ENCODE results near the gene ROPN1.
"Not testable (repeated sequence)": the region's sequence is repeated elsewhere in the genome, so short reads cannot be mapped to it uniquely, and the experiment has no call there.

The ROPN1 gene

DNA sequence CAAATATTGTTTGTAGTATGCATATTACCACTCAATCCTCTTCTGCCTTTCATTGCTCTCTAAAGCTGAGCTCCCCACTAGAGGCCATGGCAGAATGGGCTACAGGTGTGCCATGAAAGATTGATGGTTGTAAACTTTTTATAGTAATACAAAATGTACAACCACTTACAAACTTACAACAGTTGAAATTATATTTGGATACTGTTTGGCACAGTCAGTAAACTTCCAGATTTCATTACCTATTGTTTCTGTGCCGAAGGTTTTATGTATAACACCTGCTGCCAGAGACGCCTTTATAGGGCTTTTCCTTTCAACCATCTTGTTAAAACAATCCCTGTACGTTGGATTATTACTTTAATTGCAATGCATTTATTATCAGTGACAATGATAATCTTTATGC is 7.0 kb downstream of the ROPN1 start:
- TF ChIP-seq, protein P1, sequence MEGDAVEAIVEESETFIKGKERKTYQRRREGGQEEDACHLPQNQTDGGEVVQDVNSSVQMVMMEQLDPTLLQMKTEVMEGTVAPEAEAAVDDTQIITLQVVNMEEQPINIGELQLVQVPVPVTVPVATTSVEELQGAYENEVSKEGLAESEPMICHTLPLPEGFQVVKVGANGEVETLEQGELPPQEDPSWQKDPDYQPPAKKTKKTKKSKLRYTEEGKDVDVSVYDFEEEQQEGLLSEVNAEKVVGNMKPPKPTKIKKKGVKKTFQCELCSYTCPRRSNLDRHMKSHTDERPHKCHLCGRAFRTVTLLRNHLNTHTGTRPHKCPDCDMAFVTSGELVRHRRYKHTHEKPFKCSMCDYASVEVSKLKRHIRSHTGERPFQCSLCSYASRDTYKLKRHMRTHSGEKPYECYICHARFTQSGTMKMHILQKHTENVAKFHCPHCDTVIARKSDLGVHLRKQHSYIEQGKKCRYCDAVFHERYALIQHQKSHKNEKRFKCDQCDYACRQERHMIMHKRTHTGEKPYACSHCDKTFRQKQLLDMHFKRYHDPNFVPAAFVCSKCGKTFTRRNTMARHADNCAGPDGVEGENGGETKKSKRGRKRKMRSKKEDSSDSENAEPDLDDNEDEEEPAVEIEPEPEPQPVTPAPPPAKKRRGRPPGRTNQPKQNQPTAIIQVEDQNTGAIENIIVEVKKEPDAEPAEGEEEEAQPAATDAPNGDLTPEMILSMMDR (IDR thresholded peaks at IDR 0.05; ENCODE audit: insufficient read depth, low read depth, low read length, missing control alignments): no peak
- no peak for DNase-seq (ENCODE audit: low read depth)
- no peak overlapping the region for H3K4me3 ChIP-seq (ENCODE audit: low read length)

DNA sequence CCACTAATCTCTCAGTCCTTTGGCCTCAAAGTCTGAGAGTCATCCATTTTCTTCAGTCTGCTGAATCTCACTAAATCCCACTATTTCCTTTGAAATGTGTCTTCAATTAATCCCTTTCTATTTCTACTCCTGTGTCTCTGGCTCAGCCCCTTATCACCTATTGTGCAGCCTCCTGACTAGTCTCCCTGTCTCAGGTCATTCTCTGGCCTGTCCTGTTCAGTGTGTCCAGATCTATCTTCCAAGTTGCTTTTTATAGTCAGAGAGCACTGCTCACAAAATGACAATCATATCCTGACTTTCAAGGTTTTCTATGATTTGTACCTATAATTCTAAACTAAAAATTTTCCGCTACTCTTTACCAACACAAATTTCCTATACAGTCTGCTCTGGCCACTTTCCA is 7.6 kb downstream of the ROPN1 start:
- H3K4me3 ChIP-seq (ENCODE audit: low read length): no peak overlapping the region
- no peak for DNase-seq (ENCODE audit: low read depth)
- TF ChIP-seq, protein P1 (IDR thresholded peaks at IDR 0.05; ENCODE audit: insufficient read depth, low read depth, low read length, missing control alignments): no peak

DNA sequence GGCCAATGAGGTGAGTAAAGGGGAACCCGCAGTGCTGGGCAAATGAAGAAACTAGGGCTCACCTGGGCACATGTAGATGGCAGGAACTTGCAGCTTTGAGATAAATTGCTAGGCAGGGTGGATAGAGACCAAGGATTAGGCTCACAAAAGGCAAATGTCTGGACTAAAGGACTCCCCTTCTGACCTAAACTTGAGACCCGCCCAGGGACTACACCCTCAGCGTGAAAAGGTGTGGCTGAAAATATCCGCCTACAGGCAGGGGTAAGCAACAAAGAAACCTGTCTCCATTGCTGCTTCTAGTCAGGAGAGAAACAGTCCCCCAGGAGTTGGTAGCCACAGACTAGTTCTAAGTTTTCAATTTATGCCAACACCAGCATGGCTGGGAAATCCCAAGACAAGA is 10.6 kb downstream of the ROPN1 start:
- not testable (repeated sequence) for DNase-seq (ENCODE audit: low read depth); H3K4me3 ChIP-seq (ENCODE audit: low read length)

DNA sequence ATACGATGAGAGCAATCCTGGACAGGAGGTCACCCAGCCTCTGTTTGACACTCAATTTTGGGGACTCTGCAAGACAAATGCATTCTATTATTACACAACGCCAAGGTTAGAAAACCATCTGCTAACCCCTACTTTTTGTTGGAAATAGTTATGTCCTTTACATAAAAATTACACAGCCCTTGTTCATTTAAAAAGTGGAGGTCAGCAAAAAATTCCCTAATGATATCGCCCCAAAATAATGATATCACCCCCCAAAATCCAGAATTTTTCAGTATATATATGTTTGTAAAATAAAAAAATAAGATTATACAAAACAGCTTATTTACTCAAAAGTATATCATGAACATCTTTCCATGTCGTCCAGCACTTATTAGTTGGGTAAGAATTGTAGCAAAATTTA is 11.4 kb downstream of the ROPN1 start:
- DNase-seq (ENCODE audit: low read depth): no peak
- no peak overlapping the region for H3K4me3 ChIP-seq (ENCODE audit: low read length)
- TF ChIP-seq, protein P1 (IDR thresholded peaks at IDR 0.05; ENCODE audit: insufficient read depth, low read depth, low read length, missing control alignments): no peak

DNA sequence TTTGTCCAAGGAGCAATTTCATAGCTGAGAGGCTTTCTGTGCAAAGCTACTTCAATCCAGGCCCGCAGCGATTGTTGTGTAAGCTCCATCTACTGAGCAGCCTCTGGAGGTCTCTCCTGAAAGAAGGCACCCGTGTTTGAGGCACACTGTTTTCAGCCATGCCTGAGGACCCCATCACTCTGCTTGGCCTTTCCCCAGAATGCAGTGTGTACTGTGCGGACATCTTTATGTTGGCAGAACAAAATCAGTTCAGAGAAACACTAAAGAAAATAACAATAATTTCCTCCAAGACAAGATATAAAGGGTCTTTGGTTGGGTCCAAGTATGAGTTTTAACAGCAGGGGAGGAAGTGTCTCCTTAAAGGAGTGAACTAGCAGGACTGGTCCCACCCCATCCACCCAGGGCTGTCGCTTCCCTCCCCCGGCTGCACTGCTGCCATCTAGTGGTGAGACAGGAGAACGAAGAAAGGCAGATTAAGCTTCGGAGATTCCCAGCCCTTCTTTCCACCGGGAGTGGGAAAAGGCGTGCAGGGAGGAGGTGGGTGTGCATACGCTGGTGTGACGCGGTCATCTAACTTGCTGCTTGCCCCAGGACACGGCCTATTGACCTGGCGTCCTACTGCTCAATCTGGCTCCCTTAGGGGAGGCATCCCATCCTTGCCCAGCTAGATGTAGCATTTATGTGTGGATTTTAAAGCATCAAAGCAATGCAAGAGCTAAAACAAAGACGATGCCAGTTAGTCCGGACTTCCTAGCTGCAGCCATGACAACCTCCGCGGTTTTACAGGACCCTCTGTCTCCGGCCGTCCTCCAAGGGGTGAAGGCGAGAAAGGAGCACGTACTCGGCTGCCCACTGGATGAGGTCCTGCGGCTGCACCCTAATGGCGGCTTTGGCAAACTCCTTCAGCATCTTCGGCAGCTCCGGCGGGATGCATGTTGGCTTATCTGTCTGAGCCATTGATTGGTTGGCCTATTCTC is 12.1 kb downstream of the ROPN1 start:
- not testable (repeated sequence) for H3K4me3 ChIP-seq (ENCODE audit: low read length)
- TF ChIP-seq, protein P1 (IDR thresholded peaks at IDR 0.05; ENCODE audit: insufficient read depth, low read depth, low read length, missing control alignments): peak; percentile 67
- peak; percentile 18 for DNase-seq (ENCODE audit: low read depth)

DNA sequence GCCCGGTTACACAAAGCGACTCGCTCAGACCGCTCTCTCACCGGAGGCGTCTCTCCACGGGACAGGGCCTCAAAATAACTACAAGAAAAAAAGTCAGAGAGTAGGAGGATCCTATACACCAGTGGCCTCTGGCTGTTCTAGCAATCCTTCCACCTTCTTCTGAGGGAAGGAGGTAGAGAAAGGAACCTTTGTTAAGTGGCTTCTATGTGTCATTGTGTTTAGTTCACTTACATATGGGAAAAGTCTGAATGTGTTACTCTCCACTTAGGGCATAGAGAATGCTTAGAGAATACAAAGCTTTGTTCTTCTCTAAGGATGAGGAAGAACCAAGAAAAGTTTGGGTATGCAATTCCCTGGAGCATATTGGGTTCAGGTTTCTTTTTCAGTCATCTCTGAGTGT is 15.0 kb downstream of the ROPN1 start:
- not testable (repeated sequence) for H3K4me3 ChIP-seq (ENCODE audit: low read length); DNase-seq (ENCODE audit: low read depth)

DNA sequence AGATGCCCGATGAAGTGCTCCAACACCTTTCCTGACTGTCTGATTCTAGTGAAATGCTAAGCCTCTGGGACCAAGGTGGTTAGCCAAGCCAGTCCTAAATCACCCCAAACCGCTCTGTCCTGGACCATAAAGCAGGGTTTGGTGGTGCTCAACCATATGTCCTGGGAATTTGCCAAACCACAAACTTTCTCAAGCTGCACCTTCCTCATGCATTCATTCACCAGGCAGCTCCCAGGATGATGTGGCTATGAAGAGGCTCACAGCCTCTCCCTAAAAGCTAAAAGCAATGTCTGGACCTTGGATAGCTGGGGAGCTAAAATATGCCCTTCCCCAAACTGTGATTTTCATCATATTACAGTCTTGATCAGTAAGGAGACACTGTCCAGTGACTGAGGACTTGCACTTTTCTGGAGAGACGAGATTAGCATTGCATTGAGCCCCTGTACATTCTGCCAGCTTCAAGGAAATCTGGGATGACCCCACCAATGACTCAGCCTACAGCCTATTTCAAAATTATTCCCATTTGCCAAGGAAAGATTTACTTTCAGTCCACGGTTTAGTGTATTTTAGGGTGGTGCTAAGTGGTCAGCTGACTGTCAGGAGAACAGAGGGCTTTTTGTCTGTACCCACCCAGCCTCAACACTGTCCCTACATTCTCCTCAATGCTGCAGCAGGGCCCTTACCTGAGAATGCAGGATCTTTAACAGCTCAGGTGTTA is 15.6 kb downstream of the ROPN1 start:
- peak; percentile 17 for DNase-seq (ENCODE audit: low read depth)
- not testable (repeated sequence) for H3K4me3 ChIP-seq (ENCODE audit: low read length)

DNA sequence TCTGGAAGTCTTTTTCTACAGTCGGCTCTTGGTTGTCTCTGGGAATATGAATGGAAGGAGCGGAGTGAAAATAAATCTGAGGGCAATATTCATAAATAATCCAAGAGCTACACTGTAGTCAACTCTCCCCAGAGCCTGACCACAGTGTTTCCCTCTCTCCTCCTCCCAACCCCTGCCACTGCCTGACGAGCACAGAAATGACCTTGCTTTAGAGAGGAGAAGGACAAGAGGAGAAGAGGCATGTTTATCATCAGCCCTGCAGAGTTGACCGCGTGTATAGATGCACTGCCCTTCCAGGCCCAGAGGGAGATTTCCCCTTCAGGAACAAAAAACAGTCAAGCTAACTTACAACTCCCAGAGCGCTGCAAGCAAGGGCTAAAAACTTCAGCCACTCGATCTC is 16.9 kb downstream of the ROPN1 start:
- DNase-seq (ENCODE audit: low read depth); H3K4me3 ChIP-seq (ENCODE audit: low read length): not testable (repeated sequence)

DNA sequence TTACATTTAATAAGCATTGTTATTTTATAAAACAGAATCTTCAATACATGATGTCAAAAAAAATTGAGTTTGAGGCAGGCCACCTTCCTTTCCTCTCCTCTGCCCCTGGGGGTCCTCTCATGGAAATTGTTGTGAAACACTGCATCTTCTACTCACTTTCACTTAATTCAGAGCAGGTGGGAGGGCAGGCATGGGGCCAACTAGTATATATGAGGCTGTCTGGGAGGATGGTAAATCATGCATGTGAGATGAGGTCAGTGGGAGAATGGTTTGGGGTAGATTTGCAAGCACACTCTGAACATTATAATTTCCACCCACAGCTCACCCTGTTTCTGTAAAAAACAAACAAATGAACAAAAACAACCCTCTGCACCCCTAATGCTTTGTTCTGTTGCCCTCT is 20.5 kb downstream of the ROPN1 start:
- TF ChIP-seq, protein P1 (IDR thresholded peaks at IDR 0.05; ENCODE audit: insufficient read depth, low read depth, low read length, missing control alignments): no peak
- no peak for DNase-seq (ENCODE audit: low read depth)
- H3K4me3 ChIP-seq (ENCODE audit: low read length): no peak overlapping the region

DNA sequence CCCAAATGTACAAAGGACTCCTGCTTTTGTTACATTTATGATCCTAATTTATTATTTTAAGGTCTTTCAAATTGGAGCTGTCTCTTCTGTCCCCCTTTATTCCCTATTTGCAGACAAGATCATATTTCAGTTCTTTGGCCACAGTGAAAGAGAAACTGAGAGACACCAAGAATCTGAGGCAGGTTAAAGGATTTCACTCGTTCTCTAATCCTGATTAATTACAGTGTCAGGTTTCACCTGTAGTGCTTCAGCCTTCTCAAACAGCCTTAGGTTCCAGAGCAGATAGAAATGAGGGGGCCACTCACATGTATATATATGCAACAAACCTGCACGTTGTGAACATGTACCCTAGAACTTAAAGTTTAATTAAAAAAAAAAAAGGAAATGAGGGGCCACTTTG is 24.7 kb downstream of the ROPN1 start:
- H3K4me3 ChIP-seq (ENCODE audit: low read length); DNase-seq (ENCODE audit: low read depth): not testable (repeated sequence)

DNA sequence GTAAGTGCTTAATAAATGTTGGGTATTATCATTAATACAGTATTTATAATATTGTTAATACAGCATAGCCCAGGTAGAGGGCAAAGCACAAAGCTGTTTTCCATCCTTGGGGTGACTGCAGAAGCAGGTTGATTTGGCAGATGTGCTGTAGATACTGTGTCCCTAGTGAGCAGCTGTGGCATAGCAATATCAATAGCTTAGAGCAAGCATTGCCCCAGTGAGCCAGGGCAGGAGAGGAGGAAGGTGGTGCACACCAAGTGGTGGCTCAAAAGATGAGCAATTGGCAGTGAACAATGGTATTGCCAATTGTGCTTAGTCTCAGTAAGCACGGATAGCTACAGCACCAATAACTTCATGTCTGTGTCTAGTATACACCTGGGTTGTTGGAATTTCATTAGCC is 25.1 kb downstream of the ROPN1 start:
- not testable (repeated sequence) for DNase-seq (ENCODE audit: low read depth); H3K4me3 ChIP-seq (ENCODE audit: low read length)

DNA sequence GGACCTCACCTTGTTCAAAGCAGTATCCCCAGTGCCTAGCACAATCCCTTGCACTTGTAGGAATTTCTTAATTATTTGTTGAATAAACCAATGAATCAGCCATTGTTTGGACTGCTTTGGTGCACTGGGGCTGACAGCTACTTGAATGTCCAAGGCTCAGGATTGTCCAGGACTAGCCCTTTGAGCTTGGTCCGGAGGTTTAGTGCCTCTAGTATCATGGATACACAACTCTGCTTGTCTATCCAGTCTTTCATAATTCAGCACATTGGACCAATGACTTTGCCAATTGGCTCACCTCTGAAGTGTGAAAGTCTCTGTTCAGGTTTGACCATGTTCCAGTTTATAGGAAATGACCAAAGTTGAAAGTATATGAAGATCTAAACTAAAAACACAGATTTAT is 27.1 kb downstream of the ROPN1 start:
- DNase-seq (ENCODE audit: low read depth); H3K4me3 ChIP-seq (ENCODE audit: low read length): not testable (repeated sequence)
